Stimulated activated CD4-positive, alpha-beta T cell treated with anti-CD3 and anti-CD28 coated beads, Interleukin-1b, Interleukin-23, amount 100 ng/mL, for 1 hour (primary cell): ENCODE results near the gene CTDSPL.
A peak's percentile ranks its signal among the peaks of the same experiment; 100 is the strongest.
"Not testable (repeated sequence)": the region's sequence is repeated elsewhere in the genome, so short reads cannot be mapped to it uniquely, and the experiment has no call there.

ENCODE experiments used
- DNase-seq, 2 donors: peaks; one replicate each; pipeline ENCODE4 v3.0.0-alpha.2; 2020; ENCODE audit warnings: low read depth in 2 of 2

Gene CTDSPL

DNA sequence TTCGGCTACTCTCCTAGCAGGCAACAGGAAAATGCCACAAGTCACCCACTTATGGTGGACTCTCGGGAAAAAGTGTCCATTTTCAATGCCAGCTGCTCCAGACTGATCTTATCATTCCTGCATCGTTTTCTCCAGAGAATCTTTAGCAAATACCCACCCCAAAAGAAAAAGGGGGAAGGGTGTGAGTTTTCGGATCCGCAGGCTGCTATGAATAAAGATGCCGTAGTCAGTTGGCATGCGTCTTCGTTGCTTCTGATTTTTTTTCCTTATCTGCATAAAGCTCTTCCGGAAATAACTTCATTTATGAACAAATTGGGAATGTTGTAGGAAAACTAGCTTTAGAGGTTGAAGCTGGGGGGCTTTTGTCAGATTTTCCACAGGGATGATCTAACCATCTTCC is 106.5 kb downstream of the CTDSPL start:
- DNase-seq: no peak

DNA sequence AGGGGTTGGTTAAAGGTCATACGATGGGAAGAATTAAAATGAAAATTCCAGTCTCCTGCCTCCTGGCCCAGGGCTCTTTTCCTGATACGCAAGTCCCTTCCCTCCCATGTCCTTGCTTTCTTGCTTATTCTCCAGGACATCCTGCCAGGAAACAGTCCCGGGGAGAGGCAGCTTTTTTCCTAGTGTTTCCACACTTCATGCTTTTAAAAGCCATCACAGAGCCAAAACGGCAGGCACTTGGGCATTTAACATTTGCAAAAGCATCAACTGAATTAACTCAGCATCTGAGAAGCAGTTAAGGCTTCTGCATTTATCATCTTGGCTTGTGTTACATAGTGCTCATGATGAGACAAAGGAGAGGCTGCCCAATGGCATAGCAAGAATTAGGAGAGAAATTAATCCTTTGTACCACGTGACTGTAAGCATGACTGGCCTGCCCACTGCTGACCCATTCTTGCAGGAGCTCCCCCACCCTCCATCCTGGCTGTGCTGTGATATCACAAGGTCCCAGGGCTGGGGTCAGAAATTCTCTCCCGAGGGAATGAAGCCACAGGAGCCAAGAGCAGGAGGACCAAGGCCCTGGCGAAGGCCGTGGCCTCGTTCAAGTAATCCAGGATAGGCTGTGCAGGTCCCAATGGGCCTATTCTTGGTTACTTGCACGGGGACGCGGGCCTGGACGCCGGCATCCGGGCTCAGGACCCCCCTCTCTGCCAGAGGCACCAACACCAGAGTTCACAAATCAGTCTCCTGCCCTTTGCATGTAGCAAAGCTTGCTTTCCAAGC is 107.3 kb downstream of the CTDSPL start:
- DNase-seq: no peak

DNA sequence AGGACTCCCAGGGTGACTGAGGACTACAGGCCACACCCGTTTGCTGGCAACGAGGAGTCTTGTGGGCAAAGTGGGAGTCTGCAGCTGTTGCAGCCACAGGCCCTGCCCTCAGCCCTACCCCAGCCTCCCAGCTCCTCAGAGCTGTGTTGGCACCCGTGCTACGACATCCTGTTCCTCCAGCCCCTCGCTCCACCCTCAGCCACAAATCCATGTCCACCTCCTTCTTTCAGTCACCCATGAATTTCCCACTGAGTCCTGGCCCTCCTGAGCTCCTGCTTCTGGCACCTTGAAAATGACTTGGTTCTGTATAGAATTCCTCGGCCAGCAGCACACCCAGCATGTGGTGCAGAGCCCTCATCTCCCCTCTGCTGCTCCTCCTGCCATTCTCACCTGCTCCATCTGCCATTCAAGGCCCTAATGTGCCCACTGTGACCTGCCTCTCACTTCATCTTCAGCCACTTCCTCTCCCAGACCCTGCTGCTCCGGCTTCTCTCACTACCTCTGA is 108.0 kb downstream of the CTDSPL start:
- no peak for DNase-seq

DNA sequence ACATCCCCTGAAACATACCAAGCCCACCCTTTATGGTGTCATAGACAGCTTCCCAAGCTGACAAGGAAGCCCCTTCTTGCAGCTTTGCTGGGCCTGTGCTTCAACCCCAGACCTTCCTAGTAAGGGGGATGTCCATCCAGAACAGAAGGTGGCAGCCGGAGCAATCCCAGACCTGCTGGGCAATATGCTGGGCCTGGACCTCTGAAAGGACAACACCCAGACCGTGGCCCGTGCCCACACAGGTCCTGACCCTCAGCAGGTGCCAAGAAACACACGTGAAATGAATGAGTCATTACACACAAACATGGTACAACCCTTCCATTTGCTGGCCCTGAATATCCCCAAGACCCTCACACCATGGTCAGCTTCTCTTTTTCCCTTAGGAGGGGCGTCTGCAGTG is 109.1 kb downstream of the CTDSPL start:
- DNase-seq: no peak

DNA sequence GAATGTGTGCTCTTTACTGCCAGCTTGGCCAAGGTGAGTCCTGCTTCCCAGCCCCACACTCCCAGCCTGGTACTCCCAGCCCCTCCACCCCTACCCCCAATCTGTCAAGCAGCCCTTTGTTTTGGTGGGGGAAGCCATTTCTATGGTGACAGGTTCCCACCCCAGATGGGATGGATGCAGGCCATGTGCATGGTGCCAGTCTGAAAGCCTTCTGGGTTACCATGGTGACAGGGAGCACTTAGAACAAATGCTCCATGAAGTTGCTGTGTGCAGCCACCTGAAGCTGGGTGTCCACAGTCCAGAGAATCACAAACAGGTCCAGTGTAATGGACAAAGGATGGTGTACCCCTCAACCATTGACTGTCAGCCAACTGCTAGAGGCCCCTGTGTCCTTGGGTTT is 109.8 kb downstream of the CTDSPL start:
- no peak for DNase-seq

DNA sequence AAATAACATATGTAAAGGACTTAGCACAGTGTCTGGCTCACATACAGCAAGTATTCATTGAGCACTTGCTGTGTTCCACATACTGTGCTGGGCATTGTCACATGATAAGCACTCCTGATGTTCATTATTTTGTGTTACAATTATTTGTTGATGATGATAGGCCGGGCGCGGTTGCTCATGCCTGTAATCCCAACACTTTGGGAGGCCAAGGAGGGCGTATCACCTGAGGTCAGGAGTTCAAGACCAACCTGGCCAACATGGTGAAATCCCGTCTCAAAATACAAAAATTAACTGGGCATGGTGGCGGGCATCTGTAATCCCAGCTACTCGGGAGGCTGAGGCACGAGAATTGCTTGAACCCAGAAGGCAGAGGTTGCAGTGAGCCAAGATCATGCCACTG is 110.4 kb downstream of the CTDSPL start:
- DNase-seq: not testable (repeated sequence)

DNA sequence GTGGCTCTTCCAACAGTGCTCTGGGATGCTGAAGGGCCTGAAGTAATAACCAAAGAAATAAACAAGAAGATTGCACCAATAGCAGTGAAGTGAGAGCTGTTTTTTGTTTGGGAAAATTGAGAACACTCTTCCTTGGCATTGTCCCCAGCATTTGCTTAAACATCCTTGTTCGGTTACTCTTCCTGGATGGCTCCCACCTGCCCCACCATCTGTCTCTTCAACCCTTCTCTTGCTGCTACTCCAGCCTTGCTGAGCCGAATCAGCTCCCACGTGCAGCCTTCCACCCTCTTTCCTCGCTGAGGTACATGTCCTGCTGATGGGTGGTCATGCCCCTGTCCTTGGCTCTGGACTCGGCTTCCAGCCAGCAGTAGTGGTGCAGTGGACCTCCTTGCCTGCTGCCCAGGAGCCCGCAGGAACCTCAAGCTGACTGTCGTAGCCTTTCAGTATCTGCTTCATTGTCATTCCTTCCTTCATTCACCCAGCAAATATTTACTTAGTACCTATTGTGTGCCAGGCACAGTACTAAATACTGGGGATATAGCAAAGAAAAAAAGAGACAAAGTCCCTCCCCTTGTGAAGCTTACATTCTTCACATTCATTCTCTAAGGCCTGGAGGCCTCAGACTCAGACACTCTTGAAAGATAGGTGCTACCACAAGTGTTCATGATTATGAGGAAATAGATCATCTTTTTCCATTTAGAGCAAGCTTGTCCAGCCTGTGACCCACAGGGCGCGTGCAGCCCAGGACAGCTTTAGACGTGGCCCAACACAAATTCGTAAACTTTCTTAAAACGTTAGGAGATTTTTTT is 111.8 kb downstream of the CTDSPL start:
- no peak for DNase-seq

DNA sequence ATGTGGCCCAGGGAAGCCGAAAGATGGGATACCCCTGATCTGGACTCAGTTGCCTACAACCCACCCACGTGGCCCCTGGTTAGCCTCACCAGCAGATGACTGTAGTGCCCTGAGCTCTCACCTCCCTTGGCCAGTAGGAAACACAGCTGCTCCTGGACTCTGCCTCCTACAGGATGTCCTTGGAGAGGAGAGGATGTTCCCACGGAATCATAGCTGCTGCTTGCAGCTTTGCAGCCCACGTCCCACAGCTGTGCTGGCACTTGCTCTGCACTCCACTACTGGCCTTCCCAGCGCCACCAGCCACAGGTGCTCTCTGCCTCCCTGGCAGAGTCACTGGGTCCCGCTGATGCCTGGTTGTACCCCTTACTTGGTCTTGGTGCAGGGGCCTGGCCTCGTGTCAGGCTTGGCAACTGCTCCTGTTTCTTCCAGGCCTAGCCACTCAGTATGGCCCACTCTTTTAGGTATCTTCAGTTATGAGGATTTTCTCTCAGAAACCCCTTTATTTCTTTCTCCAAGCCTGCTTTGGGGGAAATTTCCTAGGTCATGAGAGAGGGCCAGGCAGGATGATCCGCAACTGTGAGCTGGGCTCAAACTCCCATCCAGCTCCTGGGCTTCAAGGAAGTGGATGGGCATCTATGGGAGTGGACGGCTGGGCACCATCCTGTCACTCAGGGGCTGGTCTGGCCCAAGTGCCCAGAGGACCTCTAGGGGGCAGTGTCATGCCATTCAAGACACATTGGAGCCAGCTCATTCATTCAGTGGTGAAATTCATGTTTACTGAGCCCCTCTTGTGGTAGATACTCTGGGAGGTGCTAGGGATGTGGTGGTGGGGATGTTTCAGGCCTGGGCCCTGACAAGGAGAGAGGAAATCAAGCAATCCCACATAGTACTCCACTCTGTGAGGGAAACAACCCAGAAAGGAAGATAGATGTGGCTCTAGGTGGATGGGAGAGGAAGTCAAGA is 112.7 kb downstream of the CTDSPL start:
- DNase-seq: peak; percentile 36 to 37

DNA sequence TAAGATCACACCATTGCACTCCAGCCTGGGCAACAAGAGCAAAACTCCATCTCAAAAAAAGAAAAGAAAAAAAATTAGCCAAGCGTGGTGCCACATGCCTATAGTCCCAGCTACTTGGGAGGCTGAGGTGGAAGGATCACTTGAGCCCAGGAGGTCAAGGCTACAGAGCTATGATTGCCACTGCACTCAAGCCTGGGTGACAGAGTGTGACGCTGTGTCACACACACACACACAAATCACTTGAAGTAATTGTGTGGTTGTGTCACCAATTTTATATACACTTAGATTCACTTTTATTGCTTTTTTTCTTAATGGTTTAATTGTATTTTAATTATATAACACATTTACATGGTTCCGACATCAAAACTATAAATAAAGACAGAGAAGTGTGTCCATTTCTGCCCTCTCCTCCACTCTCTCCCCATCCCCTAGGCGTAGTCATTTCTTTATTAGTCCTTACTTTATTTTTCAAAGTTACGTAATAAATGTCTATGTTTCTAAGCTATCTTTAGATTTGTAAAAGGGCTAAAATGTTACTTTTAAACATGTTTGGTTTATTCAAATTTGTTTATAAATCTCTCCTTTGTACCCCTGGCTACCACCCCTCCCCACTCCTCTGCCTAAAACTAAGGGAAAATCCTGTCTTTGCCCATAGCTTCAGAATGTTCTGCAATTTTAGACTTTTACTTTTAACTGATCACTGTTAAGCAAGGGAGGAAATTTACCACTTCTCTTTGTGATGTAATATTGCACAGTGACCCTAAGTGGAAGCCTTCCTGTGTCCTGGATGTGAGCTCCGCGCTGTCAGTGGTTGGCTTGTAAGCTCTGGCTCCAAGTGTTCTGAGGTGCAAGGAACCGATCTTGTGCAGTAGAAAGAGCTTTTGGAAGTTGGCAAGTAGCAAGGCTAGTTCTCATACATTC is 118.1 kb downstream of the CTDSPL start:
- DNase-seq: no peak

DNA sequence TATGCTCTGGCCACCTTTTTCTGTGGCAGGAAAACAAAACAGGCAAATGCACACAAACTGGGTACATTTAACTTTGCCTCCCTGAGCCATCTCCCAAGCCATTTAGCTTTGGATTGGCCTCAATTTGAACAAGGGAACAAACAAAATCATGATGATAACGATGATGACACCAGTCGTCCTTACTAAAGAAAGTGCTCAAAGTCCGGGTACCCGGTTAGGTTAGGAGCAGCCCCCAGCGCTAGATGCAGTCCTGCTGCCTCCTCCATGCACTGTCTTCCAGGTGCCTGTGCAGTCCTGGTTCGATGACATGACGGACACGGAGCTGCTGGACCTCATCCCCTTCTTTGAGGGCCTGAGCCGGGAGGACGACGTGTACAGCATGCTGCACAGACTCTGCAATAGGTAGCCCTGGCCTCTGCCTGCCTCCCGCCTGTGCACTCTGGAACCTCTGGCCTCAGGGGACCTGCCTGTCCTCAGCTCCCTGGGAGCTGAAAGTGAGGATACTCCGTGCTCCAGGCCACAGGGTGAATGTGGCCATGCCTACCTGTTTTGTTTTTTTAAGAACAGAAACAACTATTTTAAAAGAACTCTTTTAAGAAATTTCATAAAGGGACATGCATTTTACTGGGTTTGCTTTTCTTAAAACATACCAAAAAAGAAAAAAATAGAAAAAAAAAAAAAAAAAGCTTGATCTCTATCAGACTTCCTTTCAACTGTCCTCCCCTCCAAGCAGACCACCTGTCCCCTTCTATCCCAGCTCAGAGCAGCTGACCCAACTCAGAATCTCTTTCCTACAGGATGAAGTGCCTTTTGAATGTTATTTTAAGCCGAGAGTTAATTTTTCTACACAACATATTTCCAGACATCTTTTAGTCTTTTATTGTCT is 119.0 kb downstream of the CTDSPL start:
- no peak for DNase-seq

DNA sequence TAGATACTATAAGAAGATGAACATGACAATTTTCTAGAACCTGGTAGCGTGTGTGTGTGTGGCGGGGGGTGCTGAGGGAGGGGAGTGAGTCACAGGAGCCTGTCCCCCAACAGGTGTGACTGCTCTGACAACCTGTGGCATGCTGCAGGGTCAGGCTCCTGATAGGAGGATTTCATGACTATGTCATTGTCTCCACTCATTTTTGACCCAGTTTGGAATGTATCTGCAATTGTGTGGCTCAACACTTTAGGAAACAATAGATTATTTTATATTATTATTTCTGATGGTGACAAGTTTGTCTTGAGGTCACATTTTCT is 119.6 kb downstream of the CTDSPL start:
- DNase-seq: no peak

DNA sequence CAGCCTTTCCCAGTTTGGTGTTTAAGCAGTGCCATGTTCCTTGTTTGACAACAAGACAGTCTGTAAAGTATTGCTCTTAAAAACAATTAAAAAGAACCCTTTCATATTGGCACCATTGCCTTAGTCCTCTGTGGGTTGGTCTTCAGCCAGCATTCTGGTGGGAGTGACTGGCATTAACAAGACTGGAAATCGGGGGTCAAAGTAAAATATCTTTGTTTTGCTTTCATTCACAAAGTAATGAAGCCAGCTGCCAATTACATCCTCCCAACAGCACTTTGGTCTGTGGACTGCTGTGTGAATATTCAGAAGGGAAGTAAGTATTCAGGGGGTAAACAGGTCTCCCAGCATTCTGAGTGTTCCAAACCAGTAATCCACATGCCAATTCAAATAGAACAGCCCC is 120.7 kb downstream of the CTDSPL start:
- DNase-seq: no peak

DNA sequence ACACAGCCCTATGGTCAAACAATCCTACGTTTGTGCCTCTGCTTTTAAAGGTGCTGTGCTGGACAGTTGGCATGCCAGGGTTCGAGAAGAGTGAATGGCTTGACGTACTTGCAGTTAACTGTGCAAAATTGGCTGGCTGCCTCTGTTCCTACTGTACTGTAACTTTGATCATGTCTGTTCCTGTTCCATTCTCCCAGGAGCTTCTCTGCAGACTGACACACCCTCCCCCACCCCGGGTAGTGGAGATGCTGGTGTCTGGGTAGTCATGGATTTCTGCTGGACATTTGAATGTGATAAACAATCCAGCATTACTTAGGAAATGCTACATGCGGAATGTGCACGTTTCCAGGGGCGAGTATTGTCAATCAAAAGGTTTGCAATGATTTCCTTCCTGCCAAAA is 122.4 kb downstream of the CTDSPL start:
- no peak for DNase-seq

DNA sequence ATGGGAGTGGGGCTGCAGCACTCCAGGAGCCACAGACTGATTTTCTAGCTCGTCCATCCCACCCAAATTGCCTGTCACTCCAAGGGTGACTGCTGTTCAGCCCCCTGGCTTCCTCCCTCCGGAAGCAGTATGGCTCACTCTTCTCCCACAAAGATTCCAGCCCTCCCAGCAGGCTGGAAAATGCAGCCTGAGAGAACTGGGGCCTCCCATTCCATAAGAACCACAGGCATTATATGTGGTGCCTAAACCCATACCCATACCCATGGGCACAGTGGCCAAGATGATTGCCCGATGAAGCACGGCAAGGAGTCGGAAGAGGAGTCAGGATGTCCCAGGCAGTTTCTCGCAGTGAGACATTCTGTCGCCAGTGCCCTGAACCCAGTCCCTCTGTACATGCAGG is 122.9 kb downstream of the CTDSPL start:
- no peak for DNase-seq

DNA sequence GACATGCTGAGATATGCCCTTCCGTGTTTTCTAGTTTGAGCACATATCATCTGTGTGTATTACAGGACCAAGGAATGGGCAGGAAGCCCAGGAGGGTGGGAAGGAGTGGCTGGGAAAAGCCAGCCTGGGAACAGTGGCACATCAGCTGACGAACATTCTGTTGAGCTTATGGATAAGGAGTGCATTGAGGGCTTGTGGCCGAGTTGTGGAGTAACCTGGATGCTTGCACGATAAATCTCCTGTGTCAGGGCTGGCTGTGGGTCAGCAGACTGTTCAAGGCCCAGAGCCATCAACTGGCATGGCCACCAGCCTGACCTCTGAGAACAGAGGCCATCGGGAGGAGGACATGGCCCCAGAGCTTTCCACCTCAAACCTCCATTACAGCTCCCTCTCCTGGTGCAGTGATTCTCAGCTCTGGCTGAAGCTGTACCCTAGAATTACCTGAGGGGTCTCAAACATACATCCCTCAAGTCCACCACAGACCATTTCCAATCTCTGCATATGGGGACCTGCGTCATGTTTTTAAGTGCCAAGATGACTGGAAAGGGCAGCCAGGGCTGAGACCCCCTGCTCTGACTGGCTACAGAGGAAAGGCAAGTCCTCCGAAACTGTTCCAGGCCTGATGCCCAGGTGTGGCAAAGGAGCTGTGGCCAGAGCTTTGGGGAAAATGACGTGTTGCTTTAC is 124.1 kb downstream of the CTDSPL start:
- no peak for DNase-seq

DNA sequence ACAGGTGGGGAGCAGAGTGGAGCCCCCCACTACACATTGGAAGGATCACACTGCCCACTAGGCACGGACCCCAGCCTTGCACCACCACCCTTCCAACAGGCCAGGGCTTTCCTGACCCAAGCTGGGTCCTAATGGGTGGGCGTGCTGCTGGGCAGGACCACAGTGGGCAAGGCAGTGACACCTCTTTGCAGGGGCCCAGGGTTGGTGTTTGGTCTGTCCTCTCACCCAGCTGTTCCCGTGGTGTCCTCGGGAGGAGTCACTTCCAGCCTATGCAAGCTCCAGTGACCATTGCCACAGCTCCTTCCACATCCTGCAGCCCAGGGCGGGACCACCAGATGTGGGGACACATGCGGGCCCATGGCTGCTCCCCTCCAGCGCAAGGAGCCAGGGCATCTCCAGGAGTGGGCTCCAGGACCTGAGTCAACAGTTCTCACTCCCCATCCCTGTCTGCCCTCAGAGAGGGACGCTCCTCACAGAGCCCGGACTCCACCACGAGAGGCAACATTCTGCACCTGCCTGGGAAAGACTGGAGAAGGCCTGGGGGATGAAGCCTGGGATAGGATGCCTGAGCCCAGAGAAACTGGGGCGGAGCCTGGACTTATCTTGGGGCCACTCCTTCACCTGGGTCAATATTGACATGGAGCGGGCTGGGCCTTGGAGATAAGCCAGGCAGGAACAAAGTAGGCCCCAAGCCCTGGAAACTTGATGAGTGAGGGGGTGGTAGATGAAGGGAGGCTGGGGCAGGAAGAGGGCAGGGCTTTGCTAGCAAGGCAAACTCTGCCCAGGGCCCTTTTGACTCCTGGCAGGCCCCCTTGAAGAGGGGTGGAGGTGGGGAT is 125.0 kb downstream of the CTDSPL start:
- no peak for DNase-seq

DNA sequence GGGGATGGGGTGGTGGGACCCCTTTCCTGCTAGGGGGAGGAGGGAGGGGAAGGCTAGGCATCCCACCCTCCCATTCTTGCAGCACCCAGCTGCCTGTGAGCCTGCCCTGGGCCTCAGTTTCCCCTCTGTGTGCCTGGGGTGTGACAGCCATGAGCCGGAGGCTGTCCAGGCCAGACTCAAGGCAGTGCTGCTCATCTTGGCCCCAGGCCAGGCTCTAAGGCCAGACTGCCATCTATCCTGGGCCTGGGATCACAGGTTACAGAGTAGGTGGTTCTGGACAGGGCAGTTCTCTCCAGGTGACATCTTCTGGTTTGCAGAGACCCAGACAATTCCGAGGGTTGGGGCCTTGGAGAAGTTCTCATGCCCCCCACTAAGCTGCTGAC is 125.6 kb downstream of the CTDSPL start:
- no peak for DNase-seq

DNA sequence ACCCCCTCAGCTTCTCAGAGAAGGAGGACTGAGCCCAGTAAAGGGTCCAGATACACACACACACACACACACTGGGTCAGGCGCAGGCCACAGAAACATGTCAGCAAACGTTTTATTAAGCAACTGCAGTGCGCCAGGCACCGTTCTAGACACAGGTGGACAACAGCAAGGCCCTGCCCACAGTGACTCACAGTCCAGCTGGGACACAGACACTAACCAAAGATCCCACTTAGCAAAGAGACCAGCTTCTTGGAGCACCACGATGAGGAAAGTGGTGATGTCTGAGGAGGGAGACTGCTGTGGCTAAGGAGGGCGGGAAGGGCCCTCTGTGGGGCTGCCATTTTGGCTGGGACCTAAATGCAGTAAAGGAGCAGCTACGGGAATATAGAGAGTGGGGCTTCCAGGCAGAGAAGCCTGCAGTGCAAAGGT is 126.1 kb downstream of the CTDSPL start:
- DNase-seq: no peak
